HG03175 (cell line): ENCODE results near the gene IL17D.
"Not testable (repeated sequence)": the region's sequence is repeated elsewhere in the genome, so short reads cannot be mapped to it uniquely, and the experiment has no call there.

ENCODE experiments used
- ATAC-seq: cut with Tn5 transposase; IDR thresholded peaks from one replicate; pipeline ENCODE4 v1.9.1; 2021; ENCODE audit warnings: mild to moderate bottlenecking, moderate library complexity; ENCODE audit not compliant: unreplicated experiment

Gene IL17D, protein sequence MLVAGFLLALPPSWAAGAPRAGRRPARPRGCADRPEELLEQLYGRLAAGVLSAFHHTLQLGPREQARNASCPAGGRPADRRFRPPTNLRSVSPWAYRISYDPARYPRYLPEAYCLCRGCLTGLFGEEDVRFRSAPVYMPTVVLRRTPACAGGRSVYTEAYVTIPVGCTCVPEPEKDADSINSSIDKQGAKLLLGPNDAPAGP

DNA sequence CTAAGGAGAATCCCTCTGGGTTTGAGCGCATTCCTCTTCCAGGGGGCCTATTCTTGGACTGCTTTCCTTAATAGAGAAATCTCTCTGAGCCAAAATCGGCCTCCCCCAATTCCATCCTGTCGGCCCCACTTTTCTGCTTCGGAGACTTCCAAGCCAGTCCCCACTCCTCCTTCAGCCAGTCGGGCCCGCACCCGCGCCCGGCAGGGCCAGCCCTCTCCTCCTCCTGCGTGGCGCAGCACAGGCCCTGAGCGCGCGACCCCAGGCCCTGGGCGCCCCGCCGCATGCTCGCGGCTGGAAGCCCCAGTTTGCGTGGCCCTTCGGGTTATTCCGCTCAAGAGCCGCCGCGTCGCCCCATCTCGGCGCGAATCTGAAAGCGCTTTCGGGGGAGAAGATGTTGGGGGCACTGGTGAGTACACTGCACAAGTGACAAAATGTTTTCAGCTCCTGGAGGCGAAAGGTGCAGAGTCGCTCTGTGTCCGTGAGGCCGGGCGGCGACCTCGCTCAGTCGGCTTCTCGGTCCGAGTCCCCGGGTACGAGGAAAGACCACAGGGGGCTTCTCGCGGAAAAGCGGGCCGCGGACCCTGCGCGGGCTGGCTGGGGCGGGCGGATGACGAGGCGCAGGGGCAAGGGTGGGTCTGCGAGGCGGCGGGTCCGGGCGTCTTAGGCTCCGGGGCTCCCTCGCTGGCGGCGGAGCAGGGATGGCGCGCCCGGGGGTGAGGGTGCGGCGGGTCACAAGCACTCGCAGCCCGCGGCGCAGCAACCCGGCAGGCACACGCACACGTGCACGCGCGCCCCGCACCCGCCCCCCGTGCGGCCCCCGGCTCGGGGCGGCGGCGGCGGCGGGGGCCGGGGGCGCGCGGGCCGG is at the start of gene IL17D:
IL17D (plus strand) TSS at position 785 of the 865 bp plus-strand sequence. CDS start 303 bp downstream, outside the sequence.
- ATAC-seq = peak; percentile 39

DNA sequence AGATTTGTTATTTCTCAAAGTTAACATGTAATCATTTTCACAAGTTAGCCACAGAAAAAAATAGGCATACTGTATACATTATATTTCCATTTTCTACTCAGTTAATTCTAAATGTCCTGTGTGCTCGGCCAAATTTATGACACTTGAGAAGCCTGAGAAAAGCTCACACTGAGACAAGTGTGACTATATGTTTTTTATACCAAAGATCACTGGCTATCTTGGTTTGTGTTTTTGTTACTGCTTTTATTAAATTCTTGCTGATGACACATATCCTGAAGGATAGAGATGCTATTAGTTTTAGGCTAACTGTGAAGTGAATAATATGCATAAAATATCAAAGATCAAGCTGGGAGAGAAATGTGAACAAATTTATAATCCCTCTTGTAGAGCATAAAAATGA is 49.3 kb upstream of the IL17D start:
- no peak for ATAC-seq

DNA sequence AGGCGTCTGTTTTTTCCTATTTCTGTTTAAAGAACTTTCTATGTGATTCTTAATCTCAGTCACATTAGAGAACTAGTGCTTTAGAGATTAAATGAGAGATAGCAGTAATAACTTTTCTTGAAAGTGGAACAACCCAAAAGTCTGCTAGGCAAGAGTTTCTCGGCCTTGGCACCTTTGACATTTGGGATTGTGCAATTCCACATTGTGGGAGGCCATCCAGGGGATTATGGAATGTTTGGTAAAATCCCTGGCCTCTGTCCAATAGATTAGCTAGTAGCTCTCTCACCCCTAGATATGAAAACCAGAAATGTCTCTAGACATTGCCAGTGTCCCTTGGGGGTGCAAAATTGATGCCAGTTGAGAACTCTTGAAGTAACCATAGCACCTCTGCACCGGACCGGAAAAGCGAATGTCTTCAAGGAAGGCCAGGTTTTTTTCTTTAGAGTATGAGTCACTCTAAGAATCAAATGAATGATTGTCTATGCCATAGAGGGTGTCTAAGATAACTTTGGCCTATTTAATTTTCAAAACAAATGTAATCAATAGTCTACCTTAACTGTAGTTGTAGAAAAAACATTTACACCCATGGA is 45.0 kb upstream of the IL17D start:
- no peak for ATAC-seq

DNA sequence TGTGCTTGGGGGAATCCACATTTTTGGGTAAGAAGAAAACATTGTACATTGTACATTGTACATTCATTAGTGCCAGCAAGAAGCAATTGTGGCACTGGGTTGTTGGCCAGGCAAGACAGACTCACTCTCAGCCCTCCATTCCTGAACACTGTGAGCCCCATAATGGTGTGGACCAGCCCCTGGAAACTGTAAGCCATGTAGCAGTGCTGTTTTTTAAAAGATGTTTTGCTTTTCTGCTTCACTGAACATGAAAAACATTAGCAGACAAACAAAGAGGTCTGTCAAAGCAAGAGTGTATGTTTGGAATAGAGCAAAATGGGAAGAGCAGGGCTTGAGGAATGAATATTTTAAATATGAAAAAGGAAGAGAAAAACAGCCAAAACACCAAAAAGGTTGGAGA is 39.1 kb upstream of the IL17D start:
- ATAC-seq = no peak

DNA sequence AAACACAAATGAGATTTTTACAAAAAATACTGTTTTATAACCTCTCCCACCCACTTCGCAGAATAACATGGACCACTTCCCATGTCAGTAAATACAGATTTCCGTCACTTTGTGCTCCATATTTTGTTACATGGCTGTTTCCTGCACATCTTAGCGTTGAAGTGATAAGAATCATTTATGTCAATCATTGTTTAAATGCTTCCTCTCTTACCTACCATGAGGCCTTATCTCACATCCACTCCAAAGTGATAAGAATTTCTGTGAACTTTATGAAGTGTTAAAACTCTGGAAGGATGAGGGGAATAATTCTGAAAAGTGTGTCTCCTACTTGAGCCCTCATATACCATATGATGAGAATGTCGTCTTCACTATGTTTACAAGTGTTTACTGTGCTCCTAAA is 36.6 kb upstream of the IL17D start:
- no peak for ATAC-seq

DNA sequence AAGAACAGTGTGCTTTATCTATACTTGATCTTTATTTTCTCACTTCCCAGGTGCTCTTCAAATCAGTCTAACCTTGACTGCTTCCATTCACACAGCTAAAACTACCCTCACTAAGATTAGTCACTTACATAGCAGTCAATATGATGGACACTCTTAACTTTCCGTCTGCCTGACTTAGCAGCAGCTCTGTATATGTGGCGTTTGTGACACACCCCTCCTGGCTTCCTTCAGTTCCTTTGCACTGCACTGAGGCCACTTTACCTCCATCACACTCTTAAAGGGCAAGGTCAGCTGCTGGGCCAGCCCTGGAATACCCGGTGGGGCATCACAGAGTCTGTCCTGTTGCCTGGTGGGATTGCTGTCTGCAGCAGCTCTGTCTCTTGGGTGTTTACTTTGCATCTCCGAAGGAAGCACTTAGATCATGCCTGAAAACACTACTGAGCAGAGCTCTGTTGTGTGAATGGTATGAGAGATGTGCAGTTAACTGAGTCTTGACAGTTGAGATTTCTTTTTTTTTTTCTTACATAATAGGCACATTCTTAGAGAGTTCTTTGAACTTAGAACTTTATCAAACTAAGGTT is 35.6 kb upstream of the IL17D start:
- ATAC-seq = no peak

DNA sequence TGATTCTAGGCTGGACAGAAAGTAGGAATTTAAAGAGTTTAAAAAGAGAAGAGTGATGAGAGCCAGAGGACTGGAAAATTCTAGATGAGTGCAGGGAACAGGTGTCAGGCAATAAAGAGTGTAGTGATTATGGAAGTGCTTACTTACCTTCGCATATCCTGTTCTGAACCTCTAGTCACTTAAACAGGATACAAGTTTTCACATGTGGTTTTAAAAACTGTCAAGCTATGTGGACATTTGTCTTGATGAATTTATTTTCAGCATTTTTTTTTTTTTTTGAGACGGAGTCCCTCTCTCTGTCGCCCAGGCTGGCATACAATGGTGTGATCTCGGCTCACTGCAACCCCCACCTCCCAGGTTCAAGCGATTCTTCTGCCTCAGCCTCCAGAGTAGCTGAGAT is 34.3 kb upstream of the IL17D start:
- peak; percentile 71 for ATAC-seq

DNA sequence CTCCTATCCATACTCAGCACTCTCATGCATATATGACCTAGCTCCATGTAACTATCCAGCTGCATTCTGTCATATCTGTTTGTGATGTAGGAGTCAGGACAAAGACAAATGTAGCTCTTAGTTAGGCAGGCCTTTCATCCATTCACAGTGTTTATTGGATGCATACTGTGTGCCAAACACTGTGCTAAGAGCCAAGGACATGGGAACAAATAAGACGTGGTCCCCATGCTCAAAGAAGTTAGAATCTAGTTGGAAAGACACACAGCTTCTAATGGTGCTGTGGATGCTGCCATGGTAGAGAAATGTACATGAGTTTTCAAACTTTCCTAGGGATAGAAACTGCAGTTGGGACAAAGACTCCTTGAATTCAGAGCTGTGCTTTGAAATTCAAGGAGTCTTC is 31.7 kb upstream of the IL17D start:
- ATAC-seq = no peak

DNA sequence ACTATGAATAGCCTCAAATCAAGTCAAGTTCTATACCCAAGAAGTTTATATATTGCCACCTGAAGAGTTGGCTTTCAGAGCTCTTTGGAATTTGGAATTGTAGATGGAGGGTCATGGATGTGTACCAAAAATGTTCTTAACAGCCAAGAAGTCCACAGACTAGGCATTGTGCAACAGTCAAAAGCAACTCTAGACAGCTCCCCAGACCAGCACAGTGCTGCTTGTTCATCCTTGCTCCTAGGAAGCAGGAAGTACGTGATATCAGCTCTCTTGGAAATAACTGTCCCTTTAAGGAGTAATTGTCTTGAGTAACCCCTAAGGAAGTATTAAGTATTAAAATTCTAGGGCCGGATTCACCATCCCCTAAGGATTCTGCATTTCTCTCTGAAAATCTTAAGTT is 30.7 kb upstream of the IL17D start:
- no peak for ATAC-seq

DNA sequence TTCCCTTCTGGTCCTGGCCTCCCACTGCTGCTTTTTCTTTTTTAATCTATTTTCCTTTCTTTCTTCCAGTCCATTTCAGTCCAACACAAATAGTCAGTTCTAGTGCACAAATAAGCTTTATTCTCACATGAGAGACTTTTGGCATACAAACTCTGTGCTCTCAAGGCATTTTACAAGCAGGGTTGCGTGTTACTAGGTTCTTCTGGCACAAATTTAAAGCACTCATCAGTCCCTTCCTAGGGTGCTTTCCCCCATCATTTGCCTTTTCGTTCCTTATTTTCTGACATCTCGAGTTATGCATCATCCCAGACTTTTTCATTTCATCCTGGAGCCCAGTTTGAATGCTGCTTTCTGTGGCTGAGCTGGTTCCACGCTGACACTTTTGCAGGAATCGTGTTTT is 29.8 kb upstream of the IL17D start:
- no peak for ATAC-seq

DNA sequence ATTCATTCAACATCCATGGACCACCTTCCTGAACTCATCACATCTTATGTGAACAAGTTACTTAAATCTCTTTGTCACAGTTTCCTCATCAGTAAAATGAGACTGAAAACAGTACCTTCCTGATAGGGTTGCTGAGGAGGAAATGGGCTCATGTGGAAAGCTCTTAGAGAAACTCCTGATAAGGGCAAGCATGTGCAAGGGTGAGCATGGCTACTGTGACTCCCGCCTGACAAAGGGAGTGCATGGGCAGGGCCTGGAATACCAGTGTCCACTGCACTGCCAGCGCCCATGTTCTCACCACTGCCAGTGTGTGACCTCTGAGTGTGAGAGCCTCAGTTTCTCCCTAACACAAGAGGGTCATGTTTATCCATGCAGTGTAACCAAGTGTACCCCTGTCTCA is 27.3 kb upstream of the IL17D start:
- ATAC-seq = no peak

DNA sequence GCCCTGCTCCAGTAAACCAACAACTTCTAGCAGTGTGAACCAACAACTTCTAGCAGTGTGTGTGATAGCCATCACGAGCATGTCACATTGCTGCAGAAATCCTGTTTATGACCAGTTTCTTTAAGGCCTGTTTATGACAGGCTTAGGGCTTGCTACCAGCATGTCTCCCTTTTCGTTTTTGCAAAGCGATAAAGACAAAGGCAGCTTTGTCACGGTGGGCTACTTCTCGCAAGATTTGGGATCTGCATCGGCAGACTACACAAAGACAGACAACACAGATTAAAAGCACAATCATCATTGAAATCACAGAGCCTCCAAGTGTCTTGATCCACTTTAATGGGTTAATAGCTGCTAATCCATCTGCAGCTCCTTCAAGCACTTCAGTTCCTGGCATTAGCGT is 24.9 kb upstream of the IL17D start:
- not testable (repeated sequence) for ATAC-seq

DNA sequence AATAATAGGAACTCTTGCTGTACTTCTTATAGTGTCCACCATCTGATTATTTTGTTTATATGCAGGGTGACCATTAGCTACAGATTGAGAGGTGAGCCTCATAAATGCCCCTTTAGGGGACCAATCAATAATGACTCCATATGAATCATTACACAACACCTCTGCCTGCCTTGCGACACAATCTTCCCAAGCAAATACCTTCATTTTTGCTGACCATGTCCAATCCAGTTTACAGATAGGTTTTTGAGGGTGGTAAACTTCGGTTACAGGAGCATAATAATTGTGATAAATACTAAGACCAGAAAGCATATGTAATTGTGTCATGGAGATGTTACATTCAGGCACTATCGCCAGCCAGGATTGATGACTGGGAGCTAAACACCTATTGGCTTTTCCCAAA is 23.6 kb upstream of the IL17D start:
- no peak for ATAC-seq

DNA sequence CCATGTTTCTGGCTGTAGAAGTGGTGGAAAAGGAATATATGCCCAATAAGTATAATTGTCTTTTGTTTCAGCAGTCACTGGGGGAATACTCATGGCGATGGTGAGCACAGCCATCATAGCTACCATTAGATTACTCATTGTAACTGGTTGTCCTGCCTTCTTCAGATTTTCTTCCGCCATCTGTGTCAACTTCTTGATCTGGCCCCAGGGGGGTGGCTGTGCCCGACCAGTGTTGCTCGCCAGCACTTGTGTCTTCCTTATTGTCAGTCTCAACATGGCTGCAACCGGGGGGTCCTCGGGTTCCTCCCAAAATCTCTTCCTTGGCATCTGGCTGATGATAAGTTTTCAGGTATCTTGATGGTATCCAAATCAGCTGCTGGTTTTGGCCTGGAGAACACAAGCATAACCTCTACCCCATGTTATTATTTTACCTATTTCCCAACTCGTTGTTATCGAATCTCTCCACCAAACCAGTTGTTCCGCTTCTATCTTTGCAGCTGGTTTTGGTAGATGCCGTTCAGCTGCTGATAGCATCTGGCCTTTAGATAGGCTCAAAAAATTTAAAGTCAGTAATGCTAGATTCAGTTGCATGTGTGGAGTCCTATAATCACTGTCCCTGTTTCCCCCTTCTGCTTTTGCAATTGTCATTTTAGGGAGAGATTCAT is 23.0 kb upstream of the IL17D start:
- ATAC-seq = no peak

DNA sequence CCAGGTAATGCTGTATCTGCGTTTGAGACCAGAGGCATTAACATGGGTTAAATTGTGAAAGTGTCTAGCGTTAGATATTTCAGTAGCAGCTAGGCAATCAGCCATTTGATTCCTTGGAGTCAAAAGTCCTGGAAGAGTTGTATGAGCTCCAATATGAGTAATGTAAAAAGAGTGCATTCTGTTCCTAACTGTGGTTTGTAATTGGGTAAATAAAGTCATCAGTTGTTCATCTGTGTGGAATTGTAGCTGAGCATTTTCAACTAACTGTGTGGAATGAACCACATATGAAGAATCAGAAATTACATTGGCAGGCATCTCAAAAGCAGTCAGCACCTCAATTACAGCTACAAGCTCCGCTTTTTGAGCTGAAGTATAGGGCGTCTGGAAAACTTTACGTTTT is 22.0 kb upstream of the IL17D start:
- not testable (repeated sequence) for ATAC-seq

DNA sequence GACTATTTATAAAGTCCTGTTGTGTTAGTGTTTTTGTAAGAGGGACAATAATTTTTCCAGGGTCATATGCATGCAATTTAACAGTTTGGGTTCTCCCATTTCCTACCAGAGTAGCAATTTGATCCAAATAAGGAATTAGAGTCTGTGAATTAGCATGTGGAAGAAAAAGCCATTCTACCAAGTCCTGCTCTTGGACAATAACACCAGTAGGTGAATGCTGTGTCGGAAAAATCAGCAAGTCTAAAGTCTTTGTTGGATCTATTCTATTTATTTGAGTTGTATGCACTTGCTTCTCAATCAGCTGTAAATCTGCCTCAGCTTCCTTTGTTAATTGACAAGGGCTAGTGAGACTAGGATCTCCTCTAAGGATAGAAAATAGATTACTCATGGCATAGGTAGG is 21.4 kb upstream of the IL17D start:
- ATAC-seq = no peak

DNA sequence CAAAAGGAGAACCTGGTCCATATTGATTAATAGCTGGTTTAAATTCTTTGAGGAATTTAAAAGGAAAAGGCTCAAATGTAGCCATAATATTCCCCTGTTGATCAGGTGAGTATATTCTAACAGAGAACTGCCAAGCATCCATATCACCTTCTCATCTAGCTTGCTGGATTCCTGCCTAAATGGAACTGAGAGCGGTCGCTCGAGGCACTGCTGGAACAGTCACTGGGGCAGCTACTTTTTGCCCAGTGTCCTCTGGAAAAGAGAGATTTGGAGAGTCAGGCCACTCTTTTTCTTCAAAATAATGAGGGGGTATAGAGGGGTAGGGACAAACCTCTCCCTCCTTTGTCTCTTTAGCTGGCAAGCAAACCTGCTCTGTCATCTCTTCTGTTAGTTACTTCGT is 19.5 kb upstream of the IL17D start:
- ATAC-seq = no peak

DNA sequence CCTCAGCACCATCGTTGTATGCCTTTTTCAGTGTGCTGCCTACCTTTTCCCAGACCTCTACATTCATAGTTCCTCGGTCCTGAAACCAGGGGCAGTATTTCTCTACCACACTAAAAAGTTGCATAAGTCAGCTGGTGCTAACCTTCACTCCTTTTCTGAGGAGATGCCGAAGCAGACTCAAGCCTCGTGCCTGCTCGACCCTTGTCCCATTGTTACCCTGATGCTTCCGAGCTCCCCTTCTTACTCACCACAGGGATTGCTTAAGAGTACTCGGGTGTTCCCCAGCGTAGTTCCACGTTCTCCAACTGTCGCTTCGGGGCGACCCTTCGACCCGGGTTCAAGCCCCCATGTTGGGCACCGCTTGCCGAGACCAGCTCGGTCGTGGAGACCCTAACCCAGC is 19.0 kb upstream of the IL17D start:
- ATAC-seq = no peak

DNA sequence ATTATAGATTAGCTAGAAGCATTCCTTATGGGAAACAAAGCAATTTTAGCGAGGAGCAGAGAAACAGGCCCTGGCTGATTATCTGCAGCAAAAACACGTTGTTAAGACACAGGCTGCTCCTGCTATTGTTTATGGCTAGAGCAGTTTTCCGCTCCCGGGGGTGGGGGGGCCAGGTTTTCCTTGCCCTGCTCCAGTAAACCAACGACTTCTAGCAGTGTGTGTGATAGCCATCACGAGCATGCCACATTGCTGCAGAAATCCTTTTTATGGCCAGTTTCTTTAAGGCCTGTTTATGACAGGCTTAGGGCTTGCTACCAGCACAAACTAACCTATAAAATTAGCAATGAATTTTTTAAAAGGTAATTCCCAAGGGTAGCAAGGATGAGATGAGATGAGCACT is 18.4 kb upstream of the IL17D start:
- ATAC-seq = no peak

DNA sequence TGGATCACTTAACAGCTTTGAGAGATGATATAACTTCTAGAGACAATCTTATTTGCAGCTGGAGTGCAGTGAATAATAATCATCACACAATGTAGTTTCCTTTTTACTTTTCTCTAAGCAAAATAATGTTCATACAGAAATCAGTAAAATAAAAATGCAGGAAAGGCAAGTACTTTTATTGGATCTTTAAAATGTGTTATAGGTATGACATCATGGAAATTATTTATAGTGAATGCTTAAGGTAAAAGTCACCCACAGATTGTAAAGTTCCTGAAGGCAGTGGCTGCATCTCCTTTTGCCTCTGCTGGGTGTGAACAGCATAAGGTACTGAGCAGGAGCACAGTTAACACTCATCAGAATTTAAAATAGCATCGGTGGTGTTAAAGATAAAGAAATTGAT is 17.3 kb upstream of the IL17D start:
- ATAC-seq = no peak

DNA sequence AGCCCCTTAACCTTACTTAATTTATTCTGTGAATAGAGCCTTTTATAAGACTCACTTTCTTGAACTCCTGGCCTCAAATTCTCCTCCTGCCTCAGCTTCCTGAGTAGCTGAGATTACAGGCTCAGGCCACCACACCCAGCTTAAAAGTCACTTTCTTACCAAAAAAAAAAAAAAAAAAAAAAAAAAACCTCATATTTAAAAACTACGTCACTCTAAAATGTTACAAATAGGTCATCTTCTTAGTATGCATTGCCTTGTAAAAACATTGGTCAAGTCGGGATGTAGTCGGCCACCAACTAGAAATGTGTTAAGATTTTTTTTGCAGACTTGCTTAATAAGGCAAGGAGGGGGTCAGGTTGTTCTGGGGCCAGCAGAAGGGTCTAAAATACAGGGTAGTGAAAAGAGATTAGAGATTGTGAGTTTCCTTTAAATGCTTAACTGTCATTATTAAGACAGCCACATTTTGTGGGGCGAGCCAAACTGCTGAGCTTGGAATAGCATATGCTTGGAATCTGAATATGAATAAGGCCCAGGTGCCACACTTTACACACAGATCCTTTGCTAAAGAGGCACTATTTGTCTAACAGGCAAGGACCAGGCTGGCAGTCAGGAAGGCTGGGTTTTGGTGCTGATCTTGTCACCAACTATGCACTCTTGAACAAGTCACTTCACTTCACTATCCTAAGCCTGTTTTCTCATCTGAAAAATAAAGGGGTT is 16.5 kb upstream of the IL17D start:
- ATAC-seq = no peak
